H1 (cell line): ENCODE results near the gene C2CD4C. TPM values are rescaled to one million over a fixed set of nuclear protein-coding genes. Genes with fewer than 3 reads are reported as not detected.

Source experiments
- CTCF ChIA-PET: fragments of 300-600 bp; sonication (Branson Sonifier 250); formaldehyde crosslinking; loops from one replicate; lab custom pipeline; 2021; ENCODE audit not compliant: partially characterized antibody; lab: Charles Lee
- POLR2A ChIA-PET: fragments of 300-600 bp; sonication (Branson Sonifier 250); formaldehyde crosslinking; loops from one replicate; lab custom pipeline; 2021; ENCODE audit warnings: inconsistent platforms; ENCODE audit not compliant: partially characterized antibody; lab: Charles Lee
- DNase-seq, 2 experiments: peaks; one replicate each; pipeline versions ENCODE4 v3.0.0 to v3.0.0-alpha.2; 2010 to 2022; ENCODE audit warnings: low spot score in 2 of 2, low read depth in 1 of 2, mixed read lengths in 1 of 2
- FAIRE-seq: peaks from 2 replicates; lab custom pipeline; 2011; peaks lifted over from hg19 to GRCh38; lab: Jason Lieb, UNC
- H2AFZ ChIP-seq: 2 replicates; pipeline ENCODE4 v1.8.1; 2012; ENCODE audit warnings: low read length, inconsistent platforms
- H2AK5ac ChIP-seq: 2 replicates; pipeline ENCODE4 v1.6.1; 2013; ENCODE audit warnings: low read depth, low read length
- H2BK120ac ChIP-seq: replicated peaks from 2 replicates; pipeline ENCODE3; 2013; ENCODE audit warnings: low read depth, low read length, inconsistent platforms
- H2BK12ac ChIP-seq: 2 replicates; pipeline ENCODE4 v1.6.1; 2013; ENCODE audit warnings: low read depth, low read length
- H2BK15ac ChIP-seq: 2 replicates; pipeline ENCODE4 v1.6.1; 2013; ENCODE audit warnings: low read length
- H2BK20ac ChIP-seq: 2 replicates; pipeline ENCODE4 v1.6.1; 2013; ENCODE audit warnings: low read length
- H2BK5ac ChIP-seq: 2 replicates; pipeline ENCODE4 v1.6.1; 2013; ENCODE audit warnings: low read depth, low read length
- H3K14ac ChIP-seq: 2 replicates; pipeline ENCODE4 v1.6.1; 2013; ENCODE audit warnings: inconsistent platforms; ENCODE audit not compliant: insufficient read length
- H3K18ac ChIP-seq: 2 replicates; pipeline ENCODE4 v1.6.1; 2013; ENCODE audit warnings: low read length; ENCODE audit errors: extremely low read depth
- H3K23ac ChIP-seq: 2 replicates; pipeline ENCODE4 v1.6.1; 2013; ENCODE audit warnings: inconsistent platforms; ENCODE audit not compliant: insufficient read length
- H3K23me2 ChIP-seq: 2 replicates; pipeline ENCODE4 v1.6.1; 2013; ENCODE audit warnings: low read depth, low read length
- H3K27ac ChIP-seq: 2 replicates; pipeline ENCODE4 v1.6.1; 2011; ENCODE audit warnings: low read depth, low read length, inconsistent platforms
- H3K27me3 ChIP-seq, 4 experiments: replicated peaks in 1 of 4; 1 replicate in 1 of 4; 2 replicates in 3 of 4; pipeline versions ENCODE4 v1.6.1 to v1.8.1; 2011 to 2013; ENCODE audit warnings: low read length in 3 of 4, mild to moderate bottlenecking in 3 of 4, inconsistent platforms in 2 of 4, mixed read lengths in 2 of 4, moderate library complexity in 1 of 4; ENCODE audit not compliant: control insufficient read depth in 3 of 4, insufficient read depth in 3 of 4; ENCODE audit errors: extremely low read depth in 1 of 4
- H3K36me3 ChIP-seq, 4 experiments: 2 replicates each; pipeline versions ENCODE4 v1.6.1 to v1.8.1; 2011 to 2013; ENCODE audit warnings: mild to moderate bottlenecking in 4 of 4, low read length in 3 of 4, moderate library complexity in 2 of 4, control low read depth in 1 of 4, inconsistent platforms in 1 of 4; ENCODE audit not compliant: insufficient read depth in 4 of 4, control insufficient read depth in 2 of 4
- H3K4ac ChIP-seq: replicated peaks from 2 replicates; pipeline ENCODE3; 2013; ENCODE audit warnings: low read length, low read depth, mixed read lengths, inconsistent platforms; ENCODE audit not compliant: insufficient read length
- H3K4me1 ChIP-seq, 4 experiments: replicated peaks in 1 of 4; 1 replicate in 1 of 4; 2 replicates in 3 of 4; pipeline versions ENCODE4 v1.6.1 to v1.8.1; 2011 to 2013; ENCODE audit warnings: low read length in 3 of 4, inconsistent platforms in 2 of 4, mixed read lengths in 1 of 4; ENCODE audit not compliant: insufficient read depth in 4 of 4, control insufficient read depth in 3 of 4
- H3K4me2 ChIP-seq, 2 experiments: 2 replicates each; pipeline versions ENCODE4 v1.6.1 to v1.8.1; 2011 to 2013; ENCODE audit warnings: low read depth in 2 of 2, low read length in 2 of 2, control low read depth in 1 of 2, inconsistent platforms in 1 of 2, mild to moderate bottlenecking in 1 of 2; ENCODE audit not compliant: insufficient read depth in 1 of 2
- H3K4me3 ChIP-seq, 4 experiments: fragments of 200-600, 300-600 bp in 1 of 4; sonication (generic), shearing (Covaris generic), sonication (Bioruptor Twin) in 1 of 4; 2 replicates each; pipeline versions ENCODE4 v1.5.1 to v1.8.1; 2011 to 2016; ENCODE audit warnings: low read length in 4 of 4, low read depth in 3 of 4, control low read depth in 2 of 4, inconsistent platforms in 2 of 4, mild to moderate bottlenecking in 2 of 4, mixed read lengths in 1 of 4, moderate library complexity in 1 of 4; ENCODE audit not compliant: insufficient read depth in 2 of 4; ENCODE audit errors: extremely low read depth in 1 of 4
- H3K56ac ChIP-seq: replicated peaks from 2 replicates; pipeline ENCODE3; 2013; ENCODE audit warnings: low read depth, mild to moderate bottlenecking, mixed read lengths, low read length, inconsistent platforms; ENCODE audit not compliant: insufficient read length
- H3K79me1 ChIP-seq: 2 replicates; pipeline ENCODE4 v1.6.1; 2013; ENCODE audit warnings: low read depth, low read length, control low read depth
- H3K79me2 ChIP-seq, 2 experiments: 2 replicates each; pipeline versions ENCODE4 v1.6.1 to v1.8.1; 2012 to 2013; ENCODE audit warnings: low read length in 2 of 2, mild to moderate bottlenecking in 2 of 2, inconsistent platforms in 1 of 2; ENCODE audit not compliant: insufficient read depth in 2 of 2, control insufficient read depth in 1 of 2
- H3K9ac ChIP-seq, 4 experiments: replicated peaks in 1 of 4; 1 replicate in 1 of 4; 2 replicates in 3 of 4; pipeline versions ENCODE4 v1.6.1 to v1.8.1; 2011 to 2013; ENCODE audit warnings: low read depth in 3 of 4, low read length in 3 of 4, control low read depth in 2 of 4, mild to moderate bottlenecking in 2 of 4, moderate library complexity in 2 of 4, inconsistent platforms in 1 of 4; ENCODE audit errors: extremely low read depth in 1 of 4
- H3K9me3 ChIP-seq, 2 experiments: 2 replicates each; pipeline versions ENCODE4 v1.6.1 to v1.8.1; 2012 to 2013; ENCODE audit warnings: mild to moderate bottlenecking in 2 of 2, moderate library complexity in 2 of 2, control low read depth in 1 of 2, inconsistent platforms in 1 of 2, low read depth in 1 of 2, low read length in 1 of 2, mixed read lengths in 1 of 2; ENCODE audit not compliant: insufficient read depth in 2 of 2
- H4K20me1 ChIP-seq, 2 experiments: replicated peaks in 1 of 2; 2 replicates each; pipeline versions ENCODE3 to v1.8.1; 2011 to 2013; ENCODE audit warnings: inconsistent platforms in 2 of 2, low read length in 2 of 2, mild to moderate bottlenecking in 1 of 2; ENCODE audit not compliant: insufficient read depth in 2 of 2, control insufficient read depth in 1 of 2
- H4K5ac ChIP-seq: 2 replicates; pipeline ENCODE4 v1.6.1; 2013; ENCODE audit warnings: low read length, low read depth, mixed read lengths, inconsistent platforms; ENCODE audit not compliant: insufficient read length
- H4K8ac ChIP-seq: 2 replicates; pipeline ENCODE4 v1.8.0; 2013; ENCODE audit warnings: mild to moderate bottlenecking, moderate library complexity, low read length, inconsistent platforms; ENCODE audit not compliant: insufficient read depth; ENCODE audit errors: extremely low read depth
- H4K91ac ChIP-seq: replicated peaks from 2 replicates; pipeline ENCODE3; 2013; ENCODE audit warnings: low read length, mixed read lengths, inconsistent platforms; ENCODE audit not compliant: insufficient read length
- CBX5 ChIP-seq: fragments of 300-800, 300-1000 bp; sonication (generic); IDR thresholded peaks from 2 replicates; pipeline ENCODE4 v1.7.1; 2016; ENCODE audit warnings: antibody characterized with exemption, low read length, low read depth
- CBX8 ChIP-seq: fragments of 300-800, 300-1000 bp; sonication (generic); IDR thresholded peaks from 2 replicates; pipeline ENCODE4 v1.7.1; 2016; ENCODE audit warnings: low read depth, low read length, borderline replicate concordance
- CHD2 ChIP-seq: IDR thresholded peaks from 2 replicates; pipeline ENCODE4 v1.6.1; 2012; ENCODE audit warnings: low read length, improper control_type of control experiment
- GTF2F1 ChIP-seq: IDR thresholded peaks from 2 replicates; pipeline ENCODE4 v1.6.1; 2012; ENCODE audit warnings: low read depth, low read length, improper control_type of control experiment, borderline replicate concordance
- JUN ChIP-seq: IDR thresholded peaks from 2 replicates; pipeline ENCODE4 v1.6.1; 2011; ENCODE audit warnings: low read depth, mild to moderate bottlenecking, improper control_type of control experiment, low read length
- PHF8 ChIP-seq: fragments of 200-600 bp; sonication (generic); conservative IDR thresholded peaks from 2 replicates; pipeline ENCODE4 v1.7.1; 2012; ENCODE audit warnings: low read depth, mild to moderate bottlenecking, inconsistent platforms, low read length, moderate library complexity
- SIN3A ChIP-seq, 2 experiments: IDR thresholded peaks in 1 of 2; conservative IDR thresholded peaks in 1 of 2; 2 replicates each; pipeline ENCODE4 v1.6.1; 2011 to 2012; ENCODE audit warnings: low read length in 2 of 2, improper control_type of control experiment in 1 of 2, low read depth in 1 of 2, mild to moderate bottlenecking in 1 of 2
- SIX5 ChIP-seq: IDR thresholded peaks from 2 replicates; pipeline ENCODE4 v1.6.1; 2011; ENCODE audit warnings: mild to moderate bottlenecking, low read depth, low read length
- SRF ChIP-seq: IDR thresholded peaks from 2 replicates; pipeline ENCODE4 v1.6.1; 2011; ENCODE audit warnings: mild to moderate bottlenecking, low read depth, low read length, moderate library complexity
- USF2 ChIP-seq: IDR thresholded peaks from 2 replicates; pipeline ENCODE4 v1.6.1; 2011; ENCODE audit warnings: low read length, improper control_type of control experiment
- YY1 ChIP-seq: IDR thresholded peaks from 2 replicates; pipeline ENCODE4 v1.6.1; 2011; ENCODE audit warnings: low read depth, mild to moderate bottlenecking, low read length
- WGBS, 2 experiments: shearing (Covaris generic) in 1 of 2; methylation state at CpG; one replicate each; pipeline versions ENCODE4 v1.1.6 to v1.1.7; 2013 to 2015; ENCODE audit warnings: low lambda C conversion rate in 2 of 2, mixed read lengths in 2 of 2, inconsistent platforms in 1 of 2, low coverage in 1 of 2, missing lambda C conversion rate in 1 of 2; ENCODE audit not compliant: insufficient replicate concordance in 2 of 2, insufficient coverage in 1 of 2, insufficient read length in 1 of 2; ENCODE audit errors: extremely low coverage in 1 of 2, missing lambda C conversion rate in 1 of 2; 5-methylcytosine and 5-hydroxymethylcytosine counted together
- polyA plus RNA-seq, 7 experiments: library from polyadenylated mRNA; depleted of rRNA in 3 of 7; stranded (reverse) in 5 of 7; unstranded in 2 of 7; fragments of >200 nt in 5 of 7; fragments of 200-250 nt in 2 of 7; gene quantifications; 1 replicate in 5 of 7; 2 replicates in 1 of 7; 4 replicates in 1 of 7; pipeline versions ENCODE4 v1.2.1 to v1.2.3, GENCODE V29; 2011 to 2013; ENCODE audit warnings: missing spikeins in 2 of 7, mixed read lengths in 2 of 7
- total RNA-seq: library from RNA; stranded (reverse); fragmentation: NEBNext Ultra II Directional; extraction: Animal tissue kit (Norgen Biotek cat#: 25700); gene quantifications from 2 replicates; pipeline ENCODE4 v1.2.1, GENCODE V29; 2021
- TF ChIP-seq, protein P1 (sequence below): IDR thresholded peaks from 2 replicates; pipeline ENCODE4 v1.6.1; 2012; ENCODE audit warnings: inconsistent platforms

C2CD4C gene
- total and polyA plus RNA-seq, 2 of the 8 experiments (the other 6 are each of a cell fraction or from before 2014, with no cell fraction given): 3.8 to 6.3 TPM

- DNase-seq: no peak
- 89% methylated on average over 17 of the region's 17 CpGs; no CpG with 5 or more reads in 1 of the 2 experiments for WGBS, 2 experiments
- CTCF ChIA-PET: interaction anchor here (0.6 to 2.7 kb wide), 12 partner anchors 8 to 216 kb away, joined by 3 to 6 read pairs (median 4); no protein-coding TSS in a partner anchor
- TF ChIP-seq USF2: no peak
- TF ChIP-seq CHD2: no peak
- no peak for TF ChIP-seq SIN3A (conservative IDR thresholded peaks at IDR 0.05 in 1 of 2, IDR thresholded peaks at IDR 0.05 in 1 of 2; ENCODE audit: low read depth in 1 of 2, low read length in 2 of 2)
- TF ChIP-seq YY1: no peak
- TF ChIP-seq, protein P1, sequence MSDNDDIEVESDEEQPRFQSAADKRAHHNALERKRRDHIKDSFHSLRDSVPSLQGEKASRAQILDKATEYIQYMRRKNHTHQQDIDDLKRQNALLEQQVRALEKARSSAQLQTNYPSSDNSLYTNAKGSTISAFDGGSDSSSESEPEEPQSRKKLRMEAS: no peak
- no peak for TF ChIP-seq CBX5
- no peak for TF ChIP-seq SIX5
- TF ChIP-seq SRF: no peak
- TF ChIP-seq GTF2F1: no peak
- no peak for TF ChIP-seq CBX8
- TF ChIP-seq PHF8: no peak
- TF ChIP-seq JUN: no peak
Measured at GRCh38 chr19:371501-372168, 37.3 kb downstream of the C2CD4C start.

More at GRCh38 chr19:371501-372168, 37.3 kb downstream of the C2CD4C start:
- Histone ChIP-seq H3K79me2 (no peaks in the 10 kb centered on the region), H2AFZ (no peak overlapping the region), H3K36me3 (no peaks in the 10 kb centered on the region), H2BK12ac (no peak overlapping the region), H3K9me3 (no peaks in the 10 kb centered on the region; a peak in 1 of 4 replicates), H3K9ac (no peak overlapping the region), H4K5ac (no peak overlapping the region), H2BK5ac (no peak overlapping the region), H3K23ac (no peak overlapping the region), H2BK20ac (no peak overlapping the region), H4K20me1 (no peaks in the 10 kb centered on the region), H3K27me3 (no peaks in the 10 kb centered on the region), H3K56ac (no peak overlapping the region), H3K4ac (no peak overlapping the region), H4K91ac (no peak overlapping the region), H3K18ac (no peak overlapping the region; the same call in 1 of the 2 replicates), H3K14ac (no peak overlapping the region), H3K4me2 (no peak overlapping the region), H3K4me1 (no peaks in the 10 kb centered on the region), H3K23me2 (no peaks in the 10 kb centered on the region), H2BK120ac (no peak overlapping the region), H2BK15ac (no peak overlapping the region), H4K8ac (no peak overlapping the region), H3K4me3 (no peak overlapping the region), H3K27ac (no peak overlapping the region), H2AK5ac (no peak overlapping the region), H3K79me1 (no peaks in the 10 kb centered on the region)
- FAIRE-seq: no peak
- POLR2A ChIA-PET: interaction anchor here (1.0 kb wide), 2 partner anchors 10 to 58 kb away, joined by 3 to 4 read pairs; no protein-coding TSS in a partner anchor
